HepG2 (cell line): Measurements from ENCODE around the gene KCTD13. TPM values are rescaled to one million over a fixed set of nuclear protein-coding genes. Genes with fewer than 3 reads are reported as not detected.

Experiments
- AKNA ChIP-seq: sonication (generic); formaldehyde crosslinking; IDR thresholded peaks from 2 replicates; pipeline ENCODE4 v1.4.0; 2020; ENCODE audit warnings: missing genetic modification reagents, borderline replicate concordance
- ASH2L ChIP-seq: fragments of 300-600, 200-600 bp; sonication (generic); IDR thresholded peaks from 2 replicates; pipeline ENCODE4 v1.7.0; 2017; ENCODE audit warnings: low read depth, mild to moderate bottlenecking, moderate library complexity, mixed read lengths, low read length; ENCODE audit not compliant: insufficient read length
- DMAP1 ChIP-seq: IDR thresholded peaks from 2 replicates; pipeline ENCODE4 v1.6.1; 2016
- DMTF1 ChIP-seq: sonication (generic); formaldehyde crosslinking; IDR thresholded peaks from 2 replicates; pipeline ENCODE4 v1.4.0; 2020; ENCODE audit warnings: mild to moderate bottlenecking, missing genetic modification reagents
- E2F5 ChIP-seq: sonication (generic); formaldehyde crosslinking; conservative IDR thresholded peaks from 2 replicates; pipeline ENCODE4 v1.4.0; 2020; ENCODE audit warnings: missing genetic modification reagents
- ETV5 ChIP-seq: IDR thresholded peaks from 2 replicates; pipeline ENCODE4 v1.6.1; 2018; ENCODE audit warnings: missing biosample characterization, missing genetic modification reagents, inconsistent platforms, borderline replicate concordance
- GABPA ChIP-seq, 2 experiments: IDR thresholded peaks; 2 replicates each; pipeline ENCODE4 v1.6.1; 2011 to 2016; ENCODE audit warnings: low read depth in 2 of 2, low read length in 1 of 2, missing biosample characterization in 1 of 2, missing genetic modification characterization in 1 of 2
- HNF4A ChIP-seq: sonication (generic); formaldehyde crosslinking; IDR thresholded peaks from 2 replicates; pipeline ENCODE4 v1.4.0; 2020; ENCODE audit warnings: missing genetic modification reagents
- HOXA3 ChIP-seq: sonication (generic); formaldehyde crosslinking; IDR thresholded peaks from 2 replicates; pipeline ENCODE4 v1.5.0; 2020; ENCODE audit warnings: missing genetic modification reagents
- NFAT5 ChIP-seq: sonication (generic); formaldehyde crosslinking; IDR thresholded peaks from 2 replicates; pipeline ENCODE4 v1.4.0; 2020; ENCODE audit warnings: missing genetic modification reagents
- RAD21 ChIP-seq: fragments of 450-650 bp; formaldehyde crosslinking; IDR thresholded peaks from 2 replicates; pipeline ENCODE4 v1.5.0; 2020; ENCODE audit warnings: mild to moderate bottlenecking
- RFX5 ChIP-seq: IDR thresholded peaks from 2 replicates; pipeline ENCODE4 v1.6.1; 2011; ENCODE audit warnings: low read depth, low read length, improper control_type of control experiment
- ZNF33A ChIP-seq: sonication (generic); formaldehyde crosslinking; IDR thresholded peaks from 2 replicates; pipeline ENCODE4 v1.5.1; 2020; ENCODE audit warnings: missing genetic modification reagents, mild to moderate bottlenecking, moderate library complexity, borderline replicate concordance
- ZNF605 ChIP-seq: sonication (generic); formaldehyde crosslinking; IDR thresholded peaks from 2 replicates; pipeline ENCODE4 v1.8.0; 2022; ENCODE audit warnings: mild to moderate bottlenecking, missing genetic modification reagents
- ZNF629 ChIP-seq: sonication (generic); formaldehyde crosslinking; conservative IDR thresholded peaks from 2 replicates; pipeline ENCODE4 v1.5.0; 2020; ENCODE audit warnings: missing genetic modification reagents
- polyA plus RNA-seq, 8 experiments: library from polyadenylated mRNA; depleted of rRNA in 3 of 8; stranded (reverse) in 7 of 8; unstranded in 1 of 8; fragments of >200 nt; fragmentation: Illumina TruSeq in 4 of 8; extraction: Trizol in 4 of 8; gene quantifications; 2 replicates each; pipeline versions ENCODE4 v1.2.1 to v1.2.3, GENCODE V29; 2011 to 2016; ENCODE audit warnings: low read depth in 4 of 8, missing spikeins in 1 of 8, mixed read lengths in 1 of 8; ENCODE audit not compliant: insufficient read depth in 1 of 8
- total RNA-seq, 5 experiments: library from RNA; depleted of rRNA; stranded (reverse); fragments of >200 nt; fragmentation: Illumina TruSeq; extraction: Trizol; gene quantifications; 2 replicates each; pipeline ENCODE4 v1.2.3, GENCODE V29; 2016; ENCODE audit warnings: low read depth in 1 of 5

The KCTD13 gene
- total and polyA plus RNA-seq, 2 of the 13 experiments (the other 11 are each of a cell fraction or from before 2014, with no cell fraction given): 6.3 to 14.7 TPM

GRCh38 chr16:29961479-29962343 lies 35.7 kb upstream of the KCTD13 start, which contains the start of gene TMEM219 (continued):
- TF ChIP-seq RFX5 (no peak), AKNA (CRISPR knock-in tag) (no peak), RAD21 (CRISPR knock-in tag) (peak; percentile 71), GABPA (IDR thresholded peaks at IDR 0.05; ENCODE audit: low read depth, low read length) (peak; percentile 27; the same call in 1 of the 2 replicates), GABPA (CRISPR knock-in tag; IDR thresholded peaks at IDR 0.05; ENCODE audit: low read depth) (peak; percentile 52), ZNF629 (CRISPR knock-in tag) (no peak), HNF4A (CRISPR knock-in tag) (peak; percentile 58), NFAT5 (CRISPR knock-in tag) (no peak; the same call in 1 of the 2 replicates), HOXA3 (CRISPR knock-in tag) (peak; percentile 72), E2F5 (CRISPR knock-in tag) (peak; percentile 20; the same call in 1 of the 2 replicates), DMTF1 (CRISPR knock-in tag) (0 out of 2 replicates have a peak, but pooled peaks have one; percentile 28), ASH2L (peak; percentile 67), ETV5 (peak; percentile 55), ZNF33A (CRISPR knock-in tag) (no peak), ZNF605 (peak; percentile 97), DMAP1 (peak; percentile 73)
